OCI-LY7 (cell line): Measurements from ENCODE around the gene MEGF8. TPM values are rescaled to one million over a fixed set of nuclear protein-coding genes. Genes with fewer than 3 reads are reported as not detected.

Experiments
- BruUV-seq: library from RNA; stranded (reverse); fragments of 400-500 nt; replicated peaks from 2 replicates; lab custom pipeline; 2021; lab: Mats Ljungman, UMichigan
- CTCF ChIA-PET: fragments of 300-600 bp; sonication (Branson Sonifier 250); formaldehyde crosslinking; loops from one replicate; lab custom pipeline; 2022; ENCODE audit warnings: antibody characterized with exemption; ENCODE audit not compliant: unreplicated experiment; lab: Charles Lee
- POLR2A ChIA-PET: fragments of 300-600 bp; sonication (Branson Sonifier 250); formaldehyde crosslinking; loops from one replicate; lab custom pipeline; 2022; ENCODE audit warnings: antibody characterized with exemption; lab: Charles Lee
- DNase-seq: peaks from one replicate; pipeline ENCODE4 v3.0.0-alpha.2; 2015; ENCODE audit warnings: low spot score
- H2AFZ ChIP-seq: fragments of 200-600 bp; sonication (generic), shearing (Covaris generic); 2 replicates; pipeline ENCODE4 v1.6.1; 2014; ENCODE audit warnings: mild to moderate bottlenecking, antibody characterized with exemption, low read length, moderate library complexity
- H3K27ac ChIP-seq: fragments of 200-600 bp; sonication (generic); 2 replicates; pipeline ENCODE4 v1.5.1; 2014; ENCODE audit warnings: mixed run types, low read depth, mild to moderate bottlenecking, moderate library complexity, low read length, inconsistent platforms; ENCODE audit not compliant: poor library complexity, severe bottlenecking
- H3K36me3 ChIP-seq: fragments of 200-600 bp; sonication (generic); 2 replicates; pipeline ENCODE4 v1.6.1; 2014; ENCODE audit warnings: mild to moderate bottlenecking, antibody characterized with exemption, low read length, moderate library complexity, mixed read lengths; ENCODE audit not compliant: insufficient read depth
- H3K4me1 ChIP-seq: fragments of 200-600 bp; sonication (generic); 2 replicates; pipeline ENCODE4 v1.5.1; 2014; ENCODE audit warnings: mild to moderate bottlenecking, low read length; ENCODE audit not compliant: insufficient read depth, poor library complexity, severe bottlenecking
- H3K4me2 ChIP-seq: fragments of 200-600 bp; sonication (generic); 2 replicates; pipeline ENCODE4 v1.6.1; 2014; ENCODE audit warnings: mild to moderate bottlenecking, low read length
- H3K4me3 ChIP-seq: fragments of 200-600 bp; sonication (generic); 2 replicates; pipeline ENCODE4 v1.5.1; 2014; ENCODE audit warnings: mild to moderate bottlenecking, low read depth, low read length; ENCODE audit not compliant: poor library complexity, severe bottlenecking
- H3K79me2 ChIP-seq: fragments of 200-600 bp; sonication (generic); 2 replicates; pipeline ENCODE4 v1.6.1; 2016; ENCODE audit warnings: low read depth, mild to moderate bottlenecking, low read length, moderate library complexity, mixed read lengths; ENCODE audit not compliant: insufficient read depth
- H3K9me2 ChIP-seq: fragments of 200-600 bp; sonication (generic); 2 replicates; pipeline ENCODE4 v1.6.1; 2016; ENCODE audit warnings: mild to moderate bottlenecking, low read length, mixed read lengths; ENCODE audit not compliant: insufficient read depth
- H3K9me3 ChIP-seq: fragments of 200-600 bp; sonication (generic); 2 replicates; pipeline ENCODE4 v1.6.1; 2014; ENCODE audit warnings: mild to moderate bottlenecking, mixed run types, low read length, mixed read lengths
- H4K20me1 ChIP-seq: fragments of 200-600 bp; sonication (generic); 2 replicates; pipeline ENCODE4 v1.6.1; 2014; ENCODE audit warnings: mild to moderate bottlenecking, antibody characterized with exemption, low read length, moderate library complexity, mixed read lengths; ENCODE audit not compliant: insufficient read depth
- CTCF ChIP-seq: fragments of 200-600 bp; sonication (generic); conservative IDR thresholded peaks from 2 replicates; pipeline ENCODE4 v1.5.1; 2014; ENCODE audit warnings: mild to moderate bottlenecking, antibody characterized with exemption, low read length, moderate library complexity, mixed read lengths
- intact Hi-C: fragments of 100-400 bp; cut with micrococcal nuclease; formaldehyde crosslinking; loops from one replicate; pipeline ENCODE4 v1.10.0; 2022; ENCODE audit not compliant: unreplicated experiment
- microRNA-seq: library from miRNA; unstranded; fragments of <30 nt; microRNA quantifications from one replicate; pipeline ENCODE4 v1.2.0, GENCODE V29; 2022; ENCODE audit warnings: borderline replicate concordance
- small RNA-seq: library from RNA; depleted of rRNA; stranded (forward); fragments of <200 nt; gene quantifications from one replicate; pipeline ENCODE3, GENCODE V24; 2014
- total RNA-seq, 2 experiments: library from RNA; depleted of rRNA in 1 of 2; stranded (reverse); fragments of >200 nt in 1 of 2; shearing (Covaris generic) in 1 of 2; gene quantifications; 2 replicates each; pipeline ENCODE4 v1.2.3, GENCODE V29; 2014 to 2022

The MEGF8 gene
- total RNA-seq, 2 experiments from 2014 or later, result 10.5 to 14.7 TPM

GRCh38 chr19:42427313-42427712, 101.9 kb downstream of the MEGF8 start, which contains the start of gene LIPE:
Gene LIPE (minus strand): TSS chr19:42427388. CDS start chr19:42427149, 239 bp downstream.
- H3K4me2 ChIP-seq, result peak within 1 kb of the TSS; percentile 26; the same call in 1 of the 2 replicates
- DNase-seq, result no peak

More at GRCh38 chr19:42427313-42427712, 101.9 kb downstream of the MEGF8 start, which contains the start of gene LIPE:
- intact Hi-C loops, result no loop called here
- H2AFZ ChIP-seq, result no peak within 1 kb of the TSS
- no peak within 1 kb of the TSS for H3K4me3 ChIP-seq
- ChIA-PET CTCF (no interaction called here), POLR2A (no interaction called here)
- peaks cover 41% of the 10 kb centered on the region for H3K4me1 ChIP-seq
- no peaks in the 10 kb centered on the region for H4K20me1 ChIP-seq
- no peak within 1 kb of the TSS for H3K27ac ChIP-seq
- peaks cover under 1% of the 10 kb centered on the region; the same call in 1 of the 2 replicates for H3K79me2 ChIP-seq
- TF ChIP-seq CTCF, result no peak
- no TSS peak for BruUV-seq
- no peaks in the 10 kb centered on the region for H3K9me2 ChIP-seq
- H3K36me3 ChIP-seq, result no peaks in the 10 kb centered on the region
- no peaks in the 10 kb centered on the region for H3K9me3 ChIP-seq

Small RNAs within 50 kb of the gene (microRNA-seq; reads per million reads assigned to microRNA genes)
- not detected for gene MIR8077

Small RNAs within 50 kb of the gene (small RNA-seq; reads per million reads assigned to genes)
- gene MIR8077, result not detected

Other genes with a start within 250 kb of the MEGF8 start
- gene ZNF574, start 249.5 kb upstream of the MEGF8 start, total RNA-seq (2014; rRNA removed; shearing (Covaris generic)), result 18.5 and 29.3 TPM in 2 replicates
- gene ZNF574, start 249.5 kb upstream of the MEGF8 start, total RNA-seq (2022), result 14.5 and 16.6 TPM in 2 replicates
- 28.6 and 33.5 TPM in 2 replicates for gene POU2F2, start 193.2 kb upstream of the MEGF8 start, total RNA-seq (2014; rRNA removed; shearing (Covaris generic))
- gene POU2F2, start 193.2 kb upstream of the MEGF8 start, total RNA-seq (2022), result 59.5 and 66.5 TPM in 2 replicates
- 29.6 and 41.9 TPM in 2 replicates for gene DEDD2, start 108.0 kb upstream of the MEGF8 start, total RNA-seq (2014; rRNA removed; shearing (Covaris generic))
- gene DEDD2, start 108.0 kb upstream of the MEGF8 start, total RNA-seq (2022), result 15.5 and 18.6 TPM in 2 replicates
- 8.4 and 9.0 TPM in 2 replicates for gene ZNF526, start 105.3 kb upstream of the MEGF8 start, total RNA-seq (2014; rRNA removed; shearing (Covaris generic))
- gene ZNF526, start 105.3 kb upstream of the MEGF8 start, total RNA-seq (2022), result 12.7 and 14.8 TPM in 2 replicates
- gene GSK3A, start 83.0 kb upstream of the MEGF8 start, total RNA-seq (2014; rRNA removed; shearing (Covaris generic)), result 20.9 and 23.6 TPM in 2 replicates
- gene GSK3A, start 83.0 kb upstream of the MEGF8 start, total RNA-seq (2022), result 29.2 and 33.7 TPM in 2 replicates
- gene ERF, start 70.5 kb upstream of the MEGF8 start, total RNA-seq (2014; rRNA removed; shearing (Covaris generic)), result 22.1 and 26.7 TPM in 2 replicates
- gene ERF, start 70.5 kb upstream of the MEGF8 start, total RNA-seq (2022), result 33.5 and 36.6 TPM in 2 replicates
- gene CIC, start 56.4 kb upstream of the MEGF8 start, total RNA-seq (2014; rRNA removed; shearing (Covaris generic)), result 20.7 and 26.8 TPM in 2 replicates
- 48.2 and 59.3 TPM in 2 replicates for gene CIC, start 56.4 kb upstream of the MEGF8 start, total RNA-seq (2022)
- 1.4 TPM in 1 of 2 replicates, not detected in the other for gene PRR19, start 23.5 kb upstream of the MEGF8 start, total RNA-seq (2014; rRNA removed; shearing (Covaris generic))
- 0.40 and 0.70 TPM in 2 replicates for gene PRR19, start 23.5 kb upstream of the MEGF8 start, total RNA-seq (2022)
- gene PAFAH1B3, start 23.0 kb upstream of the MEGF8 start, total RNA-seq (2014; rRNA removed; shearing (Covaris generic)), result 54.9 and 62.1 TPM in 2 replicates
- gene PAFAH1B3, start 23.0 kb upstream of the MEGF8 start, total RNA-seq (2022), result 35.9 and 42.3 TPM in 2 replicates
- gene TMEM145, start 12.3 kb upstream of the MEGF8 start, total RNA-seq (2014; rRNA removed; shearing (Covaris generic)), result not detected in 2 replicates
- gene TMEM145, start 12.3 kb upstream of the MEGF8 start, total RNA-seq (2022), result 1.8 TPM in 2 replicates
- gene CNFN, start 64.7 kb downstream of the MEGF8 start, total RNA-seq (2014; rRNA removed; shearing (Covaris generic)), result not detected in 2 replicates
- 0.81 and 0.95 TPM in 2 replicates for gene CNFN, start 64.7 kb downstream of the MEGF8 start, total RNA-seq (2022)
- 11.5 and 21.2 TPM in 2 replicates for gene LIPE, start 101.8 kb downstream of the MEGF8 start, total RNA-seq (2014; rRNA removed; shearing (Covaris generic))
- gene LIPE, start 101.8 kb downstream of the MEGF8 start, total RNA-seq (2022), result 35.6 and 39.3 TPM in 2 replicates
- not detected in 2 replicates for gene CXCL17, start 117.3 kb downstream of the MEGF8 start, total RNA-seq (2014; rRNA removed; shearing (Covaris generic))
- not detected in 2 replicates for gene CXCL17, start 117.3 kb downstream of the MEGF8 start, total RNA-seq (2022)
- gene CEACAM1, start 202.8 kb downstream of the MEGF8 start, total RNA-seq (2014; rRNA removed; shearing (Covaris generic)), result 0.50 and 0.77 TPM in 2 replicates
- 1.5 and 2.3 TPM in 2 replicates for gene CEACAM1, start 202.8 kb downstream of the MEGF8 start, total RNA-seq (2022)